OCI-LY1 (cell line): ENCODE results near the gene LSP1.

Experiments
- CTCF ChIP-seq: fragments of 200-600 bp; sonication (generic), shearing (Covaris generic); IDR thresholded peaks from 2 replicates; pipeline ENCODE4 v1.5.1; 2017; ENCODE audit warnings: mild to moderate bottlenecking, antibody characterized with exemption, low read length, moderate library complexity, mixed read lengths
- EZH2 ChIP-seq: fragments of 200-600 bp; sonication (generic), shearing (Covaris generic); IDR thresholded peaks from 2 replicates; pipeline ENCODE4 v1.8.0; 2017; ENCODE audit warnings: borderline replicate concordance, mixed run types, mild to moderate bottlenecking, antibody characterized with exemption, low read length, moderate library complexity, mixed read lengths

- TF ChIP-seq CTCF = no peak
- TF ChIP-seq EZH2 = no peak
Measured at GRCh38 chr11:1821562-1821961, 31.3 kb upstream of the LSP1 start.
